GM12878 (cell line): ENCODE results near the gene PARP2.

Experiments used
- BHLHE40 ChIP-seq, 2 experiments: fragments of 450-650 bp in 1 of 2; IDR thresholded peaks; 2 replicates each; pipeline ENCODE4 v1.6.1; 2011 to 2017; ENCODE audit warnings: low read depth in 2 of 2, borderline replicate concordance in 1 of 2, improper control_type of control experiment in 1 of 2, low read length in 1 of 2, mild to moderate bottlenecking in 1 of 2
- BRCA1 ChIP-seq: IDR thresholded peaks from 2 replicates; pipeline ENCODE4 v1.6.1; 2011; ENCODE audit warnings: low read depth, low read length, improper control_type of control experiment
- CTCF ChIP-seq, 3 experiments: IDR thresholded peaks in 2 of 3; conservative IDR thresholded peaks in 1 of 3; 2 replicates each; pipeline ENCODE4 v1.5.1; 2011; ENCODE audit warnings: low read depth in 3 of 3, low read length in 3 of 3, mild to moderate bottlenecking in 3 of 3, control low read depth in 2 of 3, moderate library complexity in 2 of 3, inconsistent platforms in 1 of 3, mixed read lengths in 1 of 3; ENCODE audit not compliant: control insufficient read depth in 2 of 3, insufficient read depth in 1 of 3; ENCODE audit errors: extremely low read depth in 1 of 3
- HDGF ChIP-seq: fragments of 450-650 bp; IDR thresholded peaks from 2 replicates; pipeline ENCODE4 v1.6.1; 2016; ENCODE audit warnings: antibody characterized with exemption
- JUND ChIP-seq: IDR thresholded peaks from 2 replicates; pipeline ENCODE4 v1.6.1; 2012; ENCODE audit warnings: low read depth, mild to moderate bottlenecking, low read length, improper control_type of control experiment, moderate library complexity
- POLR2A ChIP-seq: IDR thresholded peaks from 2 replicates; pipeline ENCODE4 v1.6.1; 2011; ENCODE audit warnings: low read depth, mild to moderate bottlenecking, low read length
- RFX5 ChIP-seq: IDR thresholded peaks from 2 replicates; pipeline ENCODE4 v1.6.1; 2011; ENCODE audit warnings: low read depth, low read length, improper control_type of control experiment
- SIN3A ChIP-seq: IDR thresholded peaks from 2 replicates; pipeline ENCODE4 v1.6.1; 2012; ENCODE audit warnings: low read depth, low read length, improper control_type of control experiment
- STAT3 ChIP-seq: IDR thresholded peaks from 2 replicates; pipeline ENCODE4 v1.6.1; 2011; ENCODE audit warnings: low read depth, low read length, improper control_type of control experiment
- ZNF274 ChIP-seq: IDR thresholded peaks from one replicate; pipeline ENCODE4 v1.8.0; 2011; ENCODE audit not compliant: insufficient read length, insufficient read depth
- TF ChIP-seq, protein P1 (sequence below): IDR thresholded peaks from 2 replicates; pipeline ENCODE4 v1.6.1; 2011; ENCODE audit warnings: low read depth, low read length, improper control_type of control experiment, borderline replicate concordance

DNA sequence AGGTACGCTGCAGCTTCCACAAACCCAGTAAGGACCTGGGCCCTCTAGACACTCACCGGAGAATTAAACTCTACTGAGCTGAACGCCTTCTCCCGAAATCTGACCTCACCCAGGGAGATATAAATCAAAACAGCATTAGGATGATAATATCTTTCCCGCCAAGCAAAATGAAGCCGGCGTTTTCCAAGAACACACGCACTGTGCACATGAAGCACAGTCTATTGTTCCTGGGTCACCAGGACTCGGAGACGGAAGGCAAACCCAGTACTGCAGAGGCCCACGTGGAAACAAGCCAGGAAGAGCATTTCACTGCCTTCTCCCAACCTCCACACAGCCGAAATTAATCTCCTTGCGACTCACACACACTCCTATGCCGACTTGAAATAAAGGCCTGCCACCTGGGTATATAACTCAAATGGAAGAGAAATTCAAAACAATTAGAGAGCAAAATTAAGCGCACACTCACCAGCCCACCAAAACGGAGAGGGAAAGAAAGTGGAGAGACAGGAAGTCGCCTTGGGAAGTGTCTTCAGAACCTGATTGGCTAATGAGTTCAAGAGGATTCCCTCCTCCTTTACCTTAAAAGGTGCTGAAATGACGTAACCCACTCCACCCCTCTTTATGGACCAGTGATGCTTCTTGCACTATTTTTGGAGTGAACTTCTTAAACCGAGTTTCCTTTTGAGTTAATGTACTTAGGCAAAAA lies 10.5 kb upstream of the PARP2 start, which contains the start of gene CCNB1IP1:
- TF ChIP-seq HDGF (0 out of 2 replicates have a peak, but pooled peaks have one; percentile 43), POLR2A (peak; percentile 56; the same call in 1 of the 2 replicates), BRCA1 (no peak), RFX5 (peak; percentile 49; the same call in 1 of the 2 replicates), ZNF274 (no peak), STAT3 (peak; percentile 69; the same call in 1 of the 2 replicates), SIN3A (no peak), CTCF (IDR thresholded peaks at IDR 0.05 in 2 of 3, conservative IDR thresholded peaks at IDR 0.05 in 1 of 3; ENCODE audit: control insufficient read depth in 2 of 3, extremely low read depth in 1 of 3, insufficient read depth in 1 of 3, low read depth in 3 of 3, low read length in 3 of 3) (no peak), JUND (peak; percentile 60; the same call in 1 of the 2 replicates), BHLHE40 (IDR thresholded peaks at IDR 0.05; ENCODE audit: borderline replicate concordance in 1 of 2, low read depth in 2 of 2, low read length in 1 of 2) (no peak)
- TF ChIP-seq, protein P1, sequence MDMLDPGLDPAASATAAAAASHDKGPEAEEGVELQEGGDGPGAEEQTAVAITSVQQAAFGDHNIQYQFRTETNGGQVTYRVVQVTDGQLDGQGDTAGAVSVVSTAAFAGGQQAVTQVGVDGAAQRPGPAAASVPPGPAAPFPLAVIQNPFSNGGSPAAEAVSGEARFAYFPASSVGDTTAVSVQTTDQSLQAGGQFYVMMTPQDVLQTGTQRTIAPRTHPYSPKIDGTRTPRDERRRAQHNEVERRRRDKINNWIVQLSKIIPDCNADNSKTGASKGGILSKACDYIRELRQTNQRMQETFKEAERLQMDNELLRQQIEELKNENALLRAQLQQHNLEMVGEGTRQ: no peak
